ENCODE measurements around the gene RMRP.

Gene RMRP

GRCh38 chr9:35657546-35658136 lies at the start of gene RMRP:
TSS of gene RMRP (minus strand) at chr9:35658019.
- peak; percentile 97 for DNase-seq

- DNase-seq = no peak
Measured at GRCh38 chr9:35706951-35707350, 49.1 kb upstream of the RMRP start.

DNA sequence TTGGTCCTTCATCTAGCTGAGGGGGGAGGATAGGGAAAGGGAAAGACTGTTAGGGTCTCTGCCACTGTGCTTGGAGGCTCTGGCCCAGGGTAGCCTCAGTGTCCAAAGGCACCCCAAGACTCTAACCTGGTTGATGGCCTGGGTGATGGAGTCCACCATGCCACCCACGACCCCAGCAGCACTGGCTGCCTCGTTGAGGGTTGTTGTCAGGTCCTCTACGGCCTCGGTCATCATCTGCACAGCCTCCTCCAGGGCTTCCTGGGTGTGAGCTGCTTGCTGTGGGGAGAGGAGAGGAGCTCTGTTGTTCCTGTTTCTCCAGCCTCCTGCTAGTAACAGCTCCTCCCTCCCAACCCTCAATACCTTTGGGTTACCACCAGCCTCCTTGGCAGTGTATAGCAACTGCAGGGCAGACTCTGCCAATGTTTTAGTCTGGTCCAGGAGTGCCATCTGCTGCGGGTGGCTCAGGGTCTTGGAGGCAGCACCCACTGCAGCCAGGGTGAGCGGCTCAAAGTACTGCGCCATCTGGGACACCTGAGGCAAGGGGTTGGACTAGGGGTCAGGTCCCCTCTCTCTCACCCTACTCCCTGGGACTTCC lies 48.1 kb upstream of the RMRP start:
- no peak for DNase-seq

GRCh38 chr9:35705372-35705771 lies 47.6 kb upstream of the RMRP start:
- no peak for DNase-seq

- DNase-seq = no peak
Measured at GRCh38 chr9:35703906-35704672, 46.3 kb upstream of the RMRP start.

GRCh38 chr9:35702696-35703095 lies 44.9 kb upstream of the RMRP start:
- DNase-seq = no peak

DNA sequence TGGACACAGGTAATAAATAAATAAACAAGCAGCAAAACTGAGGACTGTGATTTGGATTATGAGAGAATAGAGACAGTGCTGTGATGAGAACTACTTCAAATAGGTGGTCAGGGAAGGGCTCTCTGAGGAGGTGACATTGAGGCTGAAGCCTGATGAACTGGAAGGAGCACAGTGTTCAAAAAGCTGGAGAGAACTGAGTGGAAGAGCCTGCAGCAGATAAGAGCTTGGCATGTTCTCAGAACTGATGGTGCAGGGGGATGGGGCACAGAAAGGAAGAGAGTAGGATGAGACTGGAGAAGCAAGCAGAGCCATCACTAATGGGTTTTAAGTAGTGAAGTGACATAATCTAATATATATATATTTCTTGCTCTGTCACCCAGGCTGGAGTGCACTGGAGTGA lies 43.1 kb upstream of the RMRP start:
- DNase-seq = no peak

- DNase-seq = no peak
Measured at GRCh38 chr9:35700031-35700430, 42.2 kb upstream of the RMRP start.

- no peak for DNase-seq
Measured at GRCh38 chr9:35698231-35698630, 40.4 kb upstream of the RMRP start.

GRCh38 chr9:35697486-35697885 lies 39.7 kb upstream of the RMRP start:
- DNase-seq = no peak

- DNase-seq = peak; percentile 27 to 47
Measured at GRCh38 chr9:35696520-35697215, 38.8 kb upstream of the RMRP start.

GRCh38 chr9:35695943-35696401 lies 38.2 kb upstream of the RMRP start:
- no peak for DNase-seq

DNA sequence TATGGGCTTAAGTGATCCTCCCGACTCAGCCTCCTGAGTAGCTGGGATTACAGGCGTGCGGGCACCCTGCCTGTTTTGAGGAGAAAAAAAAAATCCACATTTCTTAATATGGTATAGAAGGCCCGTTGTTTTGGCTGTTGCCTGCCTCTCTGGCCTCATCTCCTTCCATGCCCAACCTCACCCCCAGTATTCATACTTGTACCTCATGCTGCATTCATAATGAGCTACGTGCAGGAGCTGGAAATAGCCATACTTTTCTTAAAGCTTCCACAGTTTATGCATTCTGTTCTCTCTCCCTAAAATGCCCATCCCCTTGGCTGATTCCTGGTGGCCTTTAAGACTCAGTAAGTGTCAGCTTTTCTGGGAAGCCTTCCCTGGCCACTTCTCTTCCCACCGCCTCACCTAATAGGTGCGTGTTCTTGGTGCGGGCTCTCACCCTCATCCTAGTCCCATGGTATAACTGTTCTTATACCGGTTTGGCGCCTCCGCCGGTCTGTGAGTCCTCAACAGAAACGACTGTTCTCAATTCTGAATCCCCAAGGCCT lies 34.0 kb upstream of the RMRP start:
- no peak for DNase-seq

- no peak for DNase-seq
Measured at GRCh38 chr9:35691334-35691650, 33.5 kb upstream of the RMRP start.

DNA sequence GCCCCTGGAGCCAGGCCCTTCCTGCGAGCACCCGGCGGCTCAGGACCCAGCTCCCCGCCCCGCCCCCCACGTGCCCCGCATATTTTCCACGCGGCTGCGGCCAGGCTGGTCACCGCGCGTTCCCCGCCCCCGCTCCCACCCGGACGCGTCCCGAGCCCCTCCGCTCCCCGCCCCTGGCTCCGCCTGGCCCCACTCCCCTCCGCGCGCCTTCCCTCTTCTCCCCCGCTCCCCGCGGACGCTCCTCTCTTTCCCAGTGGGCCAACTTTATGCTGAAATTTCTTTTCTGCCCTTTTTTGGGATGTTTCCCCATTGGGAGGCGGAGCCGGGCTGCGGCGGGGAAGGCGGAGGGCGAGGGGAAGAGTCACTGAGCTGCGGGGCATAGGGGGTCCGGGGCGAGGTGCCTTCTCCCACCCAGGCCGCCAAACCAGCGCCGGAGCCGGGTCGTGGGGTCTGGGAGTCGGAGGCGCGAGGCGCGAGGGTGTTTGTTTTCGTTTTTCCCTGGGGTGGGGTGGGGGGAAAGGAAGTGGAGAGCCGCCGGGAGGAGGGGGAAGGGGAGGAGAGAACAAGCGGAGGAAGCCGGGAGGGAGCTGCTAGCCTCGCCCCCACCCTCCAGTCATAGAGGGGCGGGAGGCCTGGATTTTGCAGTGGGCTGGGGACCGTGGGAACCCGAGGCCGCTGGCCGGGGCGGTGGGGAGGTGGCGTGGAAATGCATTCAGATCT lies 33.0 kb upstream of the RMRP start:
- peak; percentile 64 to 70 for DNase-seq

GRCh38 chr9:35690294-35690613 lies 32.4 kb upstream of the RMRP start:
- no peak for DNase-seq

DNA sequence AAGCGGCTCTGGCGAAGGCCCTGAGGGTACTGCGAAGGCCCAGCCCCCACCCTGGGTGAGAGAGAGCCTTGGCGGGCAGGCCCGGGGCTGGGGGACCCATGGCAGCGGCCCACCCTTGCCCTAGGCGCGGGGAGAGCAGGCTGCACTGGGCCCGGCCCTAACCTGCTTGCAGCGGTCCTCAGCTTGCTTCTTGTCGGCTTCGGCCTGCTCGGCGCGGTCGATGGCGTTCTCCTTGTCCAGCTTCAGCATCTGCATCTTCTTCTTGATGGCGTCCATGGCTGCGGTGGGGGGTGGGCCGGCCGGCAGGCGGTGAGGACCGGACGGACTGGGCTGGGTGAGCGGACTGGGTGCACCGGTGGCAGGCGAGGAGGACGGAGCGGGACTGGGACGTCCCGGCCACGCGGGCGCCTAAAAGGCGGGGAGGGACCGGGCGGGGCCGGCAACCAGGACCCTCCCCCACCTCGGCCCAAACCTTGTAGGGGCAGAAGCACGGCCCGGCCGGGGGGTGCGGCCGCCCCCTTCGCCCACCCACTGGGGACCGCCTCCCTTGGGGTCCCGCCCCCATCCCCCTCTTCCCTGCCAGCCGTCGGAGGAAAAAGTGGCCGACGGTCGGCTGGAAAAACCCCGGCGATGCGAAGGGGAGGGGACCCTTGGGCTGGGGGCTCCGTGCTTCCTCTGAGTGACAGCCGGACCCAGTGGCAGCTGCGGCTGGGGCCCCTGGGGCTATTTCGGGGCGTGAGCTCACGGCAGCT lies 31.9 kb upstream of the RMRP start, which contains the start of gene TPM2:
Gene TPM2 (minus strand): TSS at position 384 of the 752 bp plus-strand sequence. CDS start 108 bp downstream, at position 276.
- DNase-seq = no peak

DNA sequence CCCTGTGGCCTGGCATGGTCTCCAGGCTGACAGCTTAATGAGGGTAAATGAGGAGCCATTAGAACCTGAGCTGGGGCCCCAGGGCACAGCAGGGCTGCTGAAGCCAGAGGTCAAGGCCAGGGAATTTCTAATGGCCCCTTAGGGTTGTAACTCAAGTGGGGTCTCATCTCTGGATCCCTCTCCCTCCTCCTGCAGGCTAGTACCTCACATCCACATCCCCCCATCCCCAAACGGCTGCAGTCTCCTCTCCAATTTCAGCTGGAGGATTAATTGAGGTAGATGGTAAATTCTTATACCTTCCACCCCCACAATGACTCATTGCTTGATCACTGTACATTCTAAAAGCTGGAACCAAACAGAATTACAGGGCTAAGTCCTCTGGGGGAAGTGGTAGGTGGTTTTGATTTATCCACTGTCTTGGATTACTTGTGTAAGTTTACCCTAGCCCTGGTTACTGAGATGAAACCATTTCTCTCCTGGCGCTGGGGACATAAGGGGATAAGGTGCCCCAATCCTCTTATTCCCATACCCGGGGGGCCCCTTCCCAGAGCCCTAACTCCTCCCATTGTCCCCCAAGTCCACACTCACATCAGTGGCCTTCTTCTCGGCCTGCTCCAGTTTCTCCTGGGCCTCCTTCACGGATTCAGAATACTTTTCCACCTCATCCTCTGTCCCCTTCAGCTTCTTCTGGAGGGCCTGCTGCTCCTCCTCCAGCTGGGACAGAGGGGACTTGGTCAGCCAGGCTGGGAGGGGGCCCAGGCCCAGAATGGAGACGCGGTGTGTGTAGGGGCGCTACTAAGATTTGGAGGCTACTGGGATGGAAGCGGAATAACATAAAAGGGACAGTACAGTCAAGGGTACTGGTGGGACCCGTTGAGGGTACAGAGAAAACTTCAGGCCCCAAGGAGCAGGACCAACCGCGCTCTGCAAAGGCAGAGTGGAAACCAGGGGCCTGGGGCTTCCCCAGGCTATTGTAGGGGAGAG lies 31.0 kb upstream of the RMRP start:
- no peak for DNase-seq

DNA sequence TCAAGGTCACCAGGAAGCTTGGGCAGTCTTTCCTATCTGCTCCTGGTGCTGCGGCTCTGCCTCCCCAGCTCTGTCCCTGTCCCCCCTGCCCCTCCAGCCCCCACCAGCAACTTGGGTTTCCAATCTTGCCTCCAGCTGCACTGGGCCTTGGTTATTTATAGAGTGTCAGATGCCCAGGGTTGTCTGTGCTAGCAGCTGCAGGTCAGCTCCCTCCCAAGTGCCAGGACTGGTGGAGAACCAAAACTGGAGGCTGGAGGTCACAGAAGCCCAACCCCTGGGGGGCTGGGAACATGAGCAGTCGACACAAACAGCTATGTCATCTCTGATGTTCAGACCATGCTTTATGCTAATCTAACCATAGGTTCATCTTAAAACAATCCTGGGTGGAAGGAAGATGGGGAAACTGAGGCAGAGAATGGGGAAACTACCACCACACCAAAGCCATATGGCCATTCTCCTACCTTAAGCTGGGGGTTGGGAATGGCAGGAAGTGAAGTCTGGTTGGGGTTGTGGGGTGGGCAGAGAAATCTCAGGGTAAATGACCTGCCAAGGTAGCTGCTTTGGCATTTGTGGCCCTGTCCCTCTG lies 30.2 kb upstream of the RMRP start:
- DNase-seq = no peak

GRCh38 chr9:35687306-35687705 lies 29.5 kb upstream of the RMRP start:
- DNase-seq = no peak

Measured in Kasumi-1 (cell line).